ENCODE results near the gene DCHS2.

The DCHS2 gene

GRCh38 chr4:154490234-154490582 lies 1.4 kb downstream of the DCHS2 start:
- no peak for DNase-seq

GRCh38 chr4:154489558-154490233 lies 1.9 kb downstream of the DCHS2 start:
- no peak for DNase-seq

GRCh38 chr4:154487145-154487544 lies 4.5 kb downstream of the DCHS2 start:
- DNase-seq: no peak

- DNase-seq: no peak
These were observed 6.3 kb downstream of the DCHS2 start for GRCh38 chr4:154485127-154485773.

GRCh38 chr4:154478547-154478946 lies 13.1 kb downstream of the DCHS2 start:
- DNase-seq: no peak

GRCh38 chr4:154478128-154478527 lies 13.5 kb downstream of the DCHS2 start:
- no peak for DNase-seq

GRCh38 chr4:154476232-154476631 lies 15.4 kb downstream of the DCHS2 start:
- no peak for DNase-seq

- no peak for DNase-seq
These were observed 15.8 kb downstream of the DCHS2 start for GRCh38 chr4:154475820-154476219.

- no peak for DNase-seq
These were observed 18.1 kb downstream of the DCHS2 start for GRCh38 chr4:154473497-154473896.

GRCh38 chr4:154472858-154473257 lies 18.7 kb downstream of the DCHS2 start:
- DNase-seq: no peak

GRCh38 chr4:154471526-154472331 lies 19.9 kb downstream of the DCHS2 start:
- no peak for DNase-seq

GRCh38 chr4:154471032-154471431 lies 20.6 kb downstream of the DCHS2 start:
- DNase-seq: no peak

- DNase-seq: no peak
These were observed 23.7 kb downstream of the DCHS2 start for GRCh38 chr4:154467886-154468285.

- no peak for DNase-seq
These were observed 25.3 kb downstream of the DCHS2 start for GRCh38 chr4:154466336-154466735.

- DNase-seq: no peak
These were observed 26.5 kb downstream of the DCHS2 start for GRCh38 chr4:154465085-154465484.

- no peak for DNase-seq
These were observed 26.9 kb downstream of the DCHS2 start for GRCh38 chr4:154464654-154465053.

GRCh38 chr4:154462081-154462810 lies 29.4 kb downstream of the DCHS2 start:
- no peak for DNase-seq

GRCh38 chr4:154457471-154457870 lies 34.1 kb downstream of the DCHS2 start:
- DNase-seq: no peak

- no peak for DNase-seq
These were observed 34.7 kb downstream of the DCHS2 start for GRCh38 chr4:154456889-154457288.

GRCh38 chr4:154456240-154456639 lies 35.4 kb downstream of the DCHS2 start:
- DNase-seq: no peak

GRCh38 chr4:154455111-154455510 lies 36.5 kb downstream of the DCHS2 start:
- DNase-seq: no peak

- DNase-seq: no peak
These were observed 36.9 kb downstream of the DCHS2 start for GRCh38 chr4:154454710-154455109.

GRCh38 chr4:154452798-154453346 lies 38.7 kb downstream of the DCHS2 start:
- DNase-seq: no peak
